Glutamatergic neuron (in vitro differentiated cells): ENCODE results near the gene PIK3C2A. TPM values are rescaled to one million over a fixed set of nuclear protein-coding genes. Genes with fewer than 3 reads are reported as not detected.

Source experiments
- DNase-seq: peaks from one replicate; pipeline ENCODE4 v3.0.0; 2022
- H3K27ac Mint-ChIP-seq: one replicate; pipeline ENCODE4 v1.8.0; 2020; ENCODE audit warnings: mild to moderate bottlenecking, mixed read lengths, inconsistent platforms; ENCODE audit not compliant: unreplicated experiment
- H3K27me3 Mint-ChIP-seq: one replicate; pipeline ENCODE4 v1.8.0; 2020; ENCODE audit warnings: mild to moderate bottlenecking, moderate library complexity, mixed read lengths, inconsistent platforms; ENCODE audit not compliant: unreplicated experiment
- H3K36me3 Mint-ChIP-seq: one replicate; pipeline ENCODE4 v1.8.0; 2020; ENCODE audit warnings: mild to moderate bottlenecking, mixed read lengths, inconsistent platforms; ENCODE audit not compliant: unreplicated experiment
- H3K4me1 Mint-ChIP-seq: one replicate; pipeline ENCODE4 v1.8.0; 2020; ENCODE audit warnings: mild to moderate bottlenecking, low read depth, mixed read lengths, inconsistent platforms; ENCODE audit not compliant: unreplicated experiment
- H3K4me3 Mint-ChIP-seq: one replicate; pipeline ENCODE4 v1.8.0; 2020; ENCODE audit warnings: mild to moderate bottlenecking, mixed read lengths, inconsistent platforms; ENCODE audit not compliant: unreplicated experiment
- H3K9me3 Mint-ChIP-seq: one replicate; pipeline ENCODE4 v1.8.0; 2020; ENCODE audit warnings: mild to moderate bottlenecking, moderate library complexity, mixed read lengths, inconsistent platforms; ENCODE audit not compliant: unreplicated experiment
- total RNA-seq: library from RNA; stranded (reverse); fragmentation: NEBNext Ultra II Directional; extraction: Animal tissue kit (Norgen Biotek cat#: 25700); gene quantifications from one replicate; pipeline ENCODE4 v1.2.1, GENCODE V29; 2021; ENCODE audit not compliant: unreplicated experiment
- TF ChIP-seq, protein P1 (sequence below): fragments of 200-600 bp; sonication (generic); IDR thresholded peaks from one replicate; pipeline ENCODE4 v1.5.0; 2021; ENCODE audit not compliant: partially characterized antibody, unreplicated experiment

PIK3C2A gene
- total RNA-seq, 1 donor from 2014 or later: 55.7 TPM

DNA sequence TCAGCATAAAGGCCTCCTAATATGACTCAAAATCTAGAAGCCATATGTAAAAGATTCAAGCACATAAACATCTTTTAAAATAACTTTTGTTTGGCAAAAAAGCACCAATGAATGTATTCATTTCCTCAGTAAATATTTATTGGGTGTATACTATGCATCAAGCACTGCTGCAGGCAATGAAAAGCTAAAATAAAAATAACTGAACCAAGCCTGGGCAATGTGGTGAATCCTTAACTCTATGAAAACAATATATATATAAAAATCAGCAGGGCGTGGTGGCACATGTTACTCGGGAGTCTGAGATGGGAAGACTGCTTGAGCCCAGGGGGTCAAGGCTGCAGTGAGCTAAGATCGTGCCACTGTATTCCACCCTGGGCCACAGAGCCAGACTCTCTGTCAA is 27.8 kb downstream of the PIK3C2A start:
- Mint-ChIP-seq H3K27me3 (no peaks in the 10 kb centered on the region), H3K4me3 (no peak overlapping the region), H3K36me3 (no peaks in the 10 kb centered on the region), H3K9me3 (peaks cover 2% of the 10 kb centered on the region), H3K4me1 (peaks cover 2% of the 10 kb centered on the region), H3K27ac (no peak overlapping the region)
- no peak for DNase-seq
- TF ChIP-seq, protein P1, sequence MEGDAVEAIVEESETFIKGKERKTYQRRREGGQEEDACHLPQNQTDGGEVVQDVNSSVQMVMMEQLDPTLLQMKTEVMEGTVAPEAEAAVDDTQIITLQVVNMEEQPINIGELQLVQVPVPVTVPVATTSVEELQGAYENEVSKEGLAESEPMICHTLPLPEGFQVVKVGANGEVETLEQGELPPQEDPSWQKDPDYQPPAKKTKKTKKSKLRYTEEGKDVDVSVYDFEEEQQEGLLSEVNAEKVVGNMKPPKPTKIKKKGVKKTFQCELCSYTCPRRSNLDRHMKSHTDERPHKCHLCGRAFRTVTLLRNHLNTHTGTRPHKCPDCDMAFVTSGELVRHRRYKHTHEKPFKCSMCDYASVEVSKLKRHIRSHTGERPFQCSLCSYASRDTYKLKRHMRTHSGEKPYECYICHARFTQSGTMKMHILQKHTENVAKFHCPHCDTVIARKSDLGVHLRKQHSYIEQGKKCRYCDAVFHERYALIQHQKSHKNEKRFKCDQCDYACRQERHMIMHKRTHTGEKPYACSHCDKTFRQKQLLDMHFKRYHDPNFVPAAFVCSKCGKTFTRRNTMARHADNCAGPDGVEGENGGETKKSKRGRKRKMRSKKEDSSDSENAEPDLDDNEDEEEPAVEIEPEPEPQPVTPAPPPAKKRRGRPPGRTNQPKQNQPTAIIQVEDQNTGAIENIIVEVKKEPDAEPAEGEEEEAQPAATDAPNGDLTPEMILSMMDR: no peak

DNA sequence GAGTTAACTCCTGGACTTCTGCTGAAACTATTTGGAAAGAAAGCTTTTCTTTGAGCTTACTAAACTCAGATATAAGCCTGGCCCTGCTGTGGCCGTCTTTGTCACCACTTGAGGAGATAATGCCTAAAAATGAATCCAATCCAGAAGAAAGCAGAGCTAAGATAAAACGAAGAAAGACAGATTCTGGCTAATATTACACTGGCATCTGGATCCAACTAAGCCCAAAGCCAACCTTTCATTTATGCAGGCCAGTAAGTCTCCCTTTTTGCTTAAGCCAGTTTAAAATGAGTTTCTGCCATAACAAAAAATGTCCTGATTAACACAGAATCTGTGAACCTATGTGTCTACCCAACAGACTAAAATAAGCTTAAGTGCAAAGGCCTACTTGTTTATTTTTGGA is 34.5 kb downstream of the PIK3C2A start:
- no peak overlapping the region for H3K4me3 Mint-ChIP-seq
- no peaks in the 10 kb centered on the region for H3K4me1 Mint-ChIP-seq
- H3K27me3 Mint-ChIP-seq: peaks cover 3% of the 10 kb centered on the region
- DNase-seq: no peak
- no peaks in the 10 kb centered on the region for H3K36me3 Mint-ChIP-seq
- H3K27ac Mint-ChIP-seq: no peak overlapping the region
- TF ChIP-seq, protein P1: no peak
- no peaks in the 10 kb centered on the region for H3K9me3 Mint-ChIP-seq

DNA sequence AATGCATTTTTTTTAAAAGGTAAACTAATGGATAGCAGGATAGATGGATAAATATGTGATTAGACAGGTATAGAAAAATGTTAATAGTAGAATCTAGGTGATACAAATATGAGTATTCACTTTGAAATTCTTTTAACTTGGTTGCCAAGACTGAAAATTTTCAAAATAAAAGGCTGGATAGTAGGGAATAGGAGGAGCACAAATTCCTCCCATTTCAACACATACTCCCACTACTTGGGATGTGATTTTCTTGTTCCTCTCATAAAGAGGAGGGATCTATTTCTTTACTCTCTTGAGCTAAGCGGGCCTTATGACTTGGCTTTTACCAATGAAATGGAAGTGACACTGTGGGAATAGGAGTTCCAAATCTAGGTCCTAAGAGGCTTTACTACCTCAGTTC is 35.9 kb downstream of the PIK3C2A start:
- H3K27ac Mint-ChIP-seq: no peak overlapping the region
- TF ChIP-seq, protein P1: no peak
- H3K36me3 Mint-ChIP-seq: no peaks in the 10 kb centered on the region
- DNase-seq: no peak
- peaks cover 3% of the 10 kb centered on the region for H3K27me3 Mint-ChIP-seq
- H3K4me1 Mint-ChIP-seq: no peaks in the 10 kb centered on the region
- H3K9me3 Mint-ChIP-seq: peaks cover 2% of the 10 kb centered on the region
- H3K4me3 Mint-ChIP-seq: no peak overlapping the region

DNA sequence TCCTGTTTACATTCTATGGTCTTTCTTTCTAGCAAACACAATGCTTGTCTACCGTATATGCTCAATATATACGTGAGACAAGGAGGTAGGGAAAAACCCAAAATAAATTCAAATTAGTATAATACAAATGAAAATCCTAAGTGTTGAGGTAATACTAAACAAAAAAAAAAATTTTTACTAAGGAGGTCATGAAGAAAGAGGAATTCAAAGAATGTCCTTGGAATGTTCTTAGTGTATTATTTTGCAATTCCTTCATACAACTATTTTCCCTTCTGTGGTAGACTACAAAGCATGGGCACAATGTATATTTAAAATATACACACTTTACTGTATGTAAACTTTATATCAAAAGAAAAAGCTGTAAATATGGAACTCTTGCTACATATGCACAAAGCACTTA is 36.4 kb downstream of the PIK3C2A start:
- Mint-ChIP-seq H3K36me3 (no peaks in the 10 kb centered on the region), H3K4me1 (no peaks in the 10 kb centered on the region), H3K27ac (no peak overlapping the region), H3K27me3 (peaks cover 3% of the 10 kb centered on the region), H3K9me3 (peaks cover 2% of the 10 kb centered on the region), H3K4me3 (no peak overlapping the region)
- TF ChIP-seq, protein P1: no peak
- no peak for DNase-seq

DNA sequence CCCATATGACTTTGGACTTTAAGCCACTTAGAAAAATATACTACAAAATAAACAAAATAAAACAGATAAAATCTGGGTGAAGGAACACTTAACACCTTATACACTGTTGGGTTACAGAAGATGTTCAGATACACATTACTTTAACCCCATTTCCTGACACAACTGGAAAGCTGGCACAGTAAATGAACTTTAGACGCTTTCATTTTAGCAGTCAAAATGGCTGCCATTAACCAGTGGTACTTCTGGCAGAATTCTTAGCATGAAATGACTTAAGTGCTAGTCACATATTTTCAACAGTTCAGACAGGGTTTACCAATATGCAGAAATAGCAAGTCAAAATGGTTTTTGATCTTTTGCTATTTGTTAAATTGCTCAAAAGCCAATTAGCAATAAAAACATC is 37.9 kb downstream of the PIK3C2A start:
- no peak overlapping the region for H3K27ac Mint-ChIP-seq
- H3K27me3 Mint-ChIP-seq: peaks cover 3% of the 10 kb centered on the region
- no peak overlapping the region for H3K4me3 Mint-ChIP-seq
- no peaks in the 10 kb centered on the region for H3K36me3 Mint-ChIP-seq
- TF ChIP-seq, protein P1: no peak
- no peaks in the 10 kb centered on the region for H3K4me1 Mint-ChIP-seq
- DNase-seq: no peak
- peaks cover 3% of the 10 kb centered on the region for H3K9me3 Mint-ChIP-seq
